Stimulated activated CD4-positive, alpha-beta T cell treated with anti-CD3 and anti-CD28 coated beads, Interleukin-15, amount 100 ng/mL, for 1 hour (primary cell): Measurements from ENCODE around the gene CWH43.
"Not testable (repeated sequence)": the region's sequence is repeated elsewhere in the genome, so short reads cannot be mapped to it uniquely, and the experiment has no call there.

Experiments
- DNase-seq, 2 donors: peaks; one replicate each; pipeline ENCODE4 v3.0.0-alpha.2; 2020; ENCODE audit warnings: low read depth in 1 of 2, low spot score in 1 of 2

The CWH43 gene

DNA sequence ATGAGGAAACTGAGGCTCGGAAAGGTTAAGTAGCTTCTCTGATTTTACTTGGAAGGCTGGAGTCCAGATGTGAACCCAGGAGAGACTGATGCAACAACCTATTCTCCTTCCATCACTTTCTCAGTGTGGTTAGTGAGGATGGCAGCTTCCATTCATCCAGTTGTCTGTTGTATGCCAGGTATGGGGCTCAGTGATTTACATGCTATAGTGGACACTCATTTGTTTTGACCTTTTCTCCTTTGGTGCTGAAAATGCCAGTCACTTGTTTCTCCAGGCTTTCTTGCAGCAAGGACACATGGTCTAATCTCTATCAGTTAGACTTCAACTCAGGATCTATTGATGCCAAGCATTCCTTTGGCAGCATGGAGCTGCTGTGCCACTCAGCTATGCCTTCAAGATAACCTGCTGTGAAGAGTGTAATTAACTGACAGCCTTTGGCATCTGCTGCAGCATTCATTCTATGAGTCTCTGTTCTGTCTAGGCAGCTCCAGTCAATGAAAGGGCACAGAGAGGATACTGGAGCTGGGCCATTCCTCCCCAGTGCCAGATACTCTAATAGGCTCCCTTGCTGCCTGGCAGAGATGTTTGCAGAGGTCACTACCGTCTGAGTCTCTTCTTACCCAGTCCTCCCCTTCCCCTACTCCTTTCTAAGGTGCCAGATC lies 11.0 kb upstream of the CWH43 start:
- DNase-seq, result no peak

DNA sequence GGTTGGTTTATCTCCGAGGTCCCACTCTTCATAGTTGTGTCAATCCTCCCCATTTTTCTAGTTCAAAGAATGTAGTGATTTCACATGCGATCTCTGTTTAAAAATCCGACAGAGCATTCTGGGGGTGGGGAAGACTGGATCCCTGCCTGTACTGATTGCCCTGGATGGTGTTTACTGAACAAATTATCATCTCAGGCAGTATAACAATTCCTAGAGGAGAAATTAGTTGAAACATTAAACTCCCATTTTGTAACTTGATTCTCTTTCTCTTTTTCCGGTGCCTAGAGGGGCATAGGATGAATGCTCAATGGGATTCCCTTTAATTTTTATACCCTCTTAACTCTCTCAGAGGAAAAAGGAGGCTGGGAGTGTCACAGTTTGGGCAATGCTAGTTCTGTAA lies 10.0 kb upstream of the CWH43 start:
- no peak for DNase-seq

DNA sequence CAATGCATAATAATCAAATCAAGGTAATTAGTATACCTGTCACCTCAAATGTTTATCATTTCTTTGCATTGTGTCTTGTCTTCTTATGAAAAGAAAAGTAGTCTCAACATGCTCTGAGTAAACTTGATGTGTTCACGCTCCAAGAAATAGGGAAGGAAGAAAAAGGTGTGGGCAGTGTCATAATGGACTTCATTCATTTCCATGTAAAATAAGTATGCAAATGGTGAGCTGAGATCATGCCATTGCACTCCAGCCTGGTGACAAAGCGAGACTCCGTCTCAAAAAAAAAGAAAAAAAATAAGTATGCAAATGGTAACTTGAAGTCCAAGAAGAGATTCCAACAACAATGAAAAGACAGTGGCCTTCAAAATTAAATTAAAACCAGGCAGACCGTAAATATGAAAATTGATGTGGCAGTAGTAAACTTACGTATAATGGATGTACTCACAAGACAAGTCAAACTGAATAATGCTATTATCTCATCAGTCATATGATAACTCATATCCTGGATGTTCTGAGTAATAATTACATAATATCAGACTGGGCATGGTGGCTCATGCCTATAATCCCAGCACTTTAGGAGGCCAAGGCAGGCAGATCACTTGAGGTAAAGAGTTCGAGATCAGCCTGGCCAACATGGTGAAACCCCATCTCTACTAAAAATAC lies 6.0 kb upstream of the CWH43 start:
- DNase-seq, result no peak

GRCh38 chr4:48984005-48984404 lies 2.1 kb upstream of the CWH43 start:
- DNase-seq, result not testable (repeated sequence)

DNA sequence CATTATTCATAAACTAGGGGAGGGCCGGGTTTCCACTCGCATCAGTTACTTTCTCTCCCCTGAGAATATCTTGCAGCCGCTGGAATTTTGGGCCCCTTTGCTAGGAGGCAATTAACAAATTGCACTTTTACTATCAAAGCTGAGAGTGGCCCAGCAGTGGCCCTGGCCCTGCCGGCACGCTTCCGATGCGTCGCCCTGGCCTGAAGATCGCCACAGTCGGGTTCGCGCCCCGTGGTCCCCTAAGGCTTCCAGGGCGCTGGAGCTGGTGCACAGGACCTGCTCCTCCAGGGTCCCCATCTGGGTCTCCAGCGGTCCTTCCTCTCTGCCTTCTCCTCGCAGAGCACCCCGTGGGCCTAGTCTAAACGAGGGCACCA lies 486 bp upstream of the CWH43 start:
- no peak for DNase-seq

DNA sequence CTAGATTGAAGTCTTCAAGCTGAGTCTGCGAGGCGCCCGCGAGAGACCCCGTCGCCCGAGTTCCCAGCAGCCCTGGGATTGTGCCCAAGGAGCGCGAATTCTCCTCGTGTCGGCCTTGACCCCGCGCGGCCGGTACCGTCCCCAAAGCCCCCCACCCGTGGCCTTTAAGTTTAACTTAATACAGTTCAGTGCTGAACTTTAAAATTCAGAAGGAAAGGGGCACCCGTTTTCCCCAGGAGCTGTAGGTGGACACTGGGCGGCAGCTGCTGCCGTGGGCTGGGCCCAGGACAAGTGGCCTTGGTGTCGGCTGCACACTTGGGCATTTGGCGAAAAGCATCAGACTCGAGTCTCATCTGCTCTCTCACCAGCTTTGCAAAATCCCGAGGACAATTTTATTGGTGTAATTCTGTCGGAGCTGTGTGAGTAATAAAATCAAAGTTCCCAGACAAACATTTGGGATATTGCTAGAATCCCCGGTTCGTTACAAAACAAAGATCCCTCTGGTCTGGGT lies 634 bp downstream of the CWH43 start:
- no peak for DNase-seq

DNA sequence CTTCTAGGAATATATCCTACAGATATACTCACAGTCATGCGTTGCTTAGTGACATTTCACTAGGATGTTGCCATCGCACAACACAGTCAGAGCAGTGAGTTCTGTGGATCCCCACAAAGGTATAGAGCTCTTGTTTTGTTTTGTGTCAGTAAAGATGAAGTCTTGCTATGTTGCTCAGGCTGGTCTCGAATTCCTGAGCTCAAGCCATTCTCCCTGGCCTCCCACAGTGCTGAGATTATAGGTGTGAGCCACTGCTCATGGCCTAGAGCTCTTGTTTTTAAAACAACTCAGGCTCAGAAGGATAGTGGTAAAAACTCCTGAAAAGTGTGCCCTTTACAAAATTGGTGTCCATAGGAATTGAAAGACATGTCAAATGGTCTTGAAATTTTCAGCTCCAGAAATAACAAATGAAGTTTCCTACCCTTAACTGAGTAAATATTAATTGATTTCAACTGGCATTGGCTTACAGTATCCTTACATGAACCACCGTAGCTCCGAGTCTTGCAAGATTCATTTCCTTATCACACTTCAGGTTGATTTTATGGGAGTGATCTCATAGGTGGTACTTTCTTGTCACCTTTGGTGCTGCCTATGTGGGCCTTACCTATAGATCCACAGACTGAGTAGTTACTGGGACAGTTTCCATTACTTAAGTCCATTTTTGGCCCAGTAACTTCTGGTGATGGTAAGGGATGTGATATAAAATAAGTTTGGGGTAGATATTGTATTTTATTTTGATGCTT lies 3.6 kb downstream of the CWH43 start:
- DNase-seq, result no peak

DNA sequence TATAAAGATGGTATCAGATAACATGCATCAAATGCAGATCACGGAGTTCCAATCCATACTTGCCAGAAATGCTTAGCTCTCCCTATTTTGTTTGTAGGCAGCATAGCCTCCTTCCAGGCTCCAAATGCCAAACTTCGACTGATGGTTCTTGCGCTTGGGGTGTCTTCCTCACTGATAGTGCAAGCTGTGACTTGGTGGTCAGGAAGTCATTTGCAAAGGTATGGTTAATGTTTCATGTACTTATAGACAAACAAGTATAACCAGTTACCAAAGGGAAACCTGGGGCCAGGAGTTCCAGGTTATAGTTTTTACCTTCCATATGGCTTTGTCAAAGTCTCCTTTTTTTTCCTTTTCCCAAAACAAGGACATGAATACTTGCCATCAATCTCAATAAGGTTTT lies 5.3 kb downstream of the CWH43 start:
- no peak for DNase-seq

GRCh38 chr4:48997962-48998361 lies 11.9 kb downstream of the CWH43 start:
- no peak for DNase-seq

DNA sequence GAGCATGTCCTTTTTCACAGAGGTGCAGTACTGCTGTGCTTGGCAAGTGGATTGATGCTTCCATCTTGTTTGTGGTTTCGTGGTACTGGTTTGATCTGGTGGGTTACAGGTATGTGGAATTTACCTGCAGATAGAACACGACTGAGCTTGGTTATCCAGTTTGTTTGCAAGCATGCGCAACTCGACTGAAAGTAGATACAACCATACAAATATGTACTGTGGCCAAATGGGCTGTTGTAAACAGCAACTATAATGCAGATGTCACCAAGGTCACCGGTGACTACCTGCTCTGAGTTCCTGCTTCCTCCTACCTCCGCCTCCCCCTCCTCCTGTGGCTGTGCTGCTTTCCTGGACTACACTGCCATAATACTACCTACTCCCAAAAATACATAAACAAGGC lies 12.4 kb downstream of the CWH43 start:
- no peak for DNase-seq

- no peak for DNase-seq
These were observed 14.7 kb downstream of the CWH43 start for GRCh38 chr4:49000806-49001205.

- DNase-seq, result no peak
These were observed 16.9 kb downstream of the CWH43 start for GRCh38 chr4:49002931-49003330.

DNA sequence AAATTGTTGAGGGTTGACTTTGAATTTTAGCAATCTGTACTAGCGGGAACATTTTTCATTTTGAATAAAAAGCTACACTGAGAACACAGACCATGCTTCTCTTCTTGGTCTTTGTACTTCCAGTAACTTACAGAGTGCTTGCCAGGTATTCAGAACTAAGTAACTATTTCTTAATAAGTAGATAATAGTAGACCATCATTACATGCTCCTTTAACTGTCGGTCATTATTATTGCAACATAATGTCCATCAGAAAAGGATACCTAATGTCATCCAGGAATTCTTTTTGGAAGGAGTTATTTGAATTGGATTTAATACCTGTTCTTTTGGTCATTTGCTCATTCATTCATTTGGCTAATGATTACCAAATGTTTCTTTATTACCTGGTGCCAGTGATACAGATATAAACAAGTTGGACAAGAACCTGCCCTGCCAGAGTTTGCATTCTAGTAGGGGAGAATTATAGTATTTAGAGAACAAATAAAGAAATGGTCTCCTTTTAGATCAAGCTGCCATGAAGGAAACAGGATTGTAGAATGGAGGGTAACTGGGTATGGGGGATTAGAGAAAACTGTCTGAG lies 32.7 kb downstream of the CWH43 start:
- DNase-seq, result no peak

DNA sequence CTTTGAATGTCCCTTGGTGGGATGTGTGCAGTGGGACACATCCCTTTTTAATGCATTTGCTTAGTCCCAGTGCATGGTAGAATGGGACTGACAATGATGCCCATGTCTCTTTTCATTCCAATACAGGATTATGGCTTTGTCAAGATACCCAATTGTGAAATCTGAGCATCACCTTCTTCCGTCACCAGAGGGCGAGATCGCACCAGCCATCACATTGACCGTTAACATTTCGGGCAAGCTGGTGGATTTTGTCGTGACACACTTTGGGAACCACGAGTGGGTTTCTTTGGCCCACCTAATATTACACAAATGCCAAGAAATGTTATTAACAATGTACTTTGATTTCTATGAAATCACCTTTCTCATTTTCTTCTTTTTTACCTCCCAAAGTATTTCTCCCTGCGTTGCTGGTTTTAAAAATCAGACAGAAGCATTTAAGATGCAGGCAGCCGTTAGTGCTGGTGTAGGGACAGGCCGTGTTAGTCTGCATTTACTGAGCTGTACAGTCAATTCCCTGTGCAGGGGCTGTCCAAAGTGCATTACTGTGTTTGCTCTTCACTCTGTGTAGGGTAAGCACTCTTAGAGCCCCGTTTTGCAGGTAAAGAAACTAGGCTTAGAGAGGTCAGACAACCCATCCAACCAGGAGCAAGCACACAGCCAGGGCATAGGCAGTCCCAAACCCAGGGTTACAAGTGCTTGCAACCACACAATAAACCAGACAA lies 46.5 kb downstream of the CWH43 start:
- no peak for DNase-seq

- no peak for DNase-seq
These were observed 50.5 kb downstream of the CWH43 start for GRCh38 chr4:49036528-49036927.

- no peak for DNase-seq
These were observed 58.2 kb downstream of the CWH43 start for GRCh38 chr4:49044270-49044669.

- DNase-seq, result no peak
These were observed 72.2 kb downstream of the CWH43 start for GRCh38 chr4:49058306-49058705.

DNA sequence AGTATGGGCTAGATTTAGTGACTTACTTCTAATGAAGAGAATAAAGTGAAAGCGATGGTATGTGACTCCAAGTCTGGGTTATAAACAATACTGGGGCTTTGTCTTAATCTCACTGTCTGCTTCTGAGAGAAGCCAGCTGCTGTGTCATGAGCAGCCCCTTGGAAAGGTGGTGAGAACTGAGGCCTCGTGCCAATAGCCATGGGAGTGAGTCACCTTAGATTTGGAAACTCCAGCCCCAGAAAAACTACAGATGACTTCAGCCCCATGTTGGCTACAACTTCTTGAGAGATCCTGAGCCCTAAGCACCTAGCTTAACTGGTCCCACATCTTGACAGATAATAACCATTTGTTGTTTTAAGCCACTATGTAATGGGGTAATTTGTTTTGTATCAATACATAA lies 77.6 kb downstream of the CWH43 start:
- no peak for DNase-seq

GRCh38 chr4:49072196-49072595 lies 86.1 kb downstream of the CWH43 start:
- DNase-seq, result not testable (repeated sequence)

GRCh38 chr4:49091883-49092282 lies 105.8 kb downstream of the CWH43 start:
- DNase-seq, result not testable (repeated sequence)

DNA sequence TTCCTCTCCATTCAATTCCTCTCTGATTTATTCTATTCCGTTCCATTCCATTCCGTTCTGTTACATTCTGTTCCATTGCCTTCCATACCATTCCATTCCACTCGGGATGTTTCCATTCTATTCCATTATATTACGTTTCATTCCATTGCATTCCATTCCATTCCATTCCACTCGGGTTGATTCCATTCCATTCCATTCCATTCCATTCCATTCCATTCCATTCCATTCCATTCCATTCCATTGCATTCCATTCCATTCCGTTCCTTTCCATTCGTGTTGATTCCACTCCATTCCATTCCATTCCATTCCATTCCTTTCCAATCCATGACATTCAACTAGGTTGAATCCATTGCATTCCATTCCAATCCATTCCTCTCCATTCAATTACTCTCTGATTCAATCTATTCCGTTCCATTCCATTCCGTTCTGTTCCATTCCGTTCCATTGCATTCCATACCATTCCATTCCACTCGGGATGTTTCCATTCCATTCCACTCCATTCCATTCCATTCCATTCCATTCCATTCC lies 106.6 kb downstream of the CWH43 start:
- not testable (repeated sequence) for DNase-seq
